ENCODE results near the gene SNRPA1.
A peak's percentile ranks its signal among the peaks of the same experiment; 100 is the strongest.
"Not testable (repeated sequence)": the region's sequence is repeated elsewhere in the genome, so short reads cannot be mapped to it uniquely, and the experiment has no call there.

SNRPA1 gene

DNA sequence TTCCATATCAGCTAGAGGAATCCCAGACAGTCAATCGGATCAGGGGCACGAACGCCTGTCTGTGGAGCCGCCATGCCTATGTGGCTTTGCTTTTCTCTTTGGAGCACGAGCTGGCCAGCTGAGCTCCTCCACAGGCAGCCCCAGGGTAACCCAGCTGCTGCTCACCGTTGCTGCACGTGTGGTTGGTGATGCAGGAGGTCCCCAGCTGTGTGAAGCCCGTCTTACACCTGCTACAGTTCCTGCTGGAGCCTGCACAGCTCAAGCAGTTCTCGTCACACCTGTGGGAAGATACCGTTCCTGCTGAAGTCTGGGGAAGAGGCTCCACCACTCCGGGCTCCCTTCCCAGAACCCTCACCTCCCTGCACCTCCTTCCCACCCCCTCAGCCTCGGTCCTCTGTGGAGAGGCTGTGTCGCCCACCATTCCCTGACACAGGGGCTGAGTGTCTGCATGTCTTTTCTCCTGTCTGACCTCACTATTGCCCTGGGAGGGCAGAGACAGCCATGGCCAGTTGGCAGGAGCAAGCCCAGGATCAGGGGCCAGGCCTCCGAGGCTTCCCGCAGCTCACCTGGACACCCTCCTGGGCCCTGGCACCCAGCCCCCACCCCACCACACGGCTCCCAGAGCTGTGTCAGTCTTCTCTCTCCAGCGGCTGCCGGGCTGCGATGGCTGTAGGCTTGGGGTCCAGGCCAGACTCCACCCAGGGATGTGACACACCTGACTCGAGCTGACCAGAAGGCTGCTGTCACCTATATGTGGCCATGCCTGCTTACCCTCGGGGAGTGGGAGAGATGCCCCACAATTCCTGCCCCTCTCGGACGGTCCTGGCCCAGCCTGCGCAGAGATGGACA is 12.2 kb upstream of the SNRPA1 start:
- H3K27me3 ChIP-seq (ENCODE audit: low read depth, low read length), result no peaks in the 10 kb centered on the region
- no peaks in the 10 kb centered on the region for H3K9me3 ChIP-seq (ENCODE audit: control insufficient read depth in 1 of 2, low read length in 2 of 2)
- H3K27ac ChIP-seq (ENCODE audit: low read length), result no peak overlapping the region
- no peak overlapping the region for H3K4me3 ChIP-seq (ENCODE audit: low read depth in 1 of 2, low read length in 2 of 2)
- no peaks in the 10 kb centered on the region for H3K36me3 ChIP-seq (ENCODE audit: control insufficient read depth in 1 of 2, insufficient read depth in 2 of 2, low read length in 2 of 2)
- no peaks in the 10 kb centered on the region for H3K4me1 ChIP-seq (ENCODE audit: control insufficient read depth in 1 of 2, insufficient read depth in 2 of 2, low read length in 2 of 2)

GRCh38 chr15:101306341-101307047 is 11.4 kb upstream of the SNRPA1 start:
- no peaks in the 10 kb centered on the region for H3K9me3 ChIP-seq (ENCODE audit: control insufficient read depth in 1 of 2, low read length in 2 of 2)
- no peaks in the 10 kb centered on the region for H3K27me3 ChIP-seq (ENCODE audit: low read depth, low read length)
- no peaks in the 10 kb centered on the region for H3K4me1 ChIP-seq (ENCODE audit: control insufficient read depth in 1 of 2, insufficient read depth in 2 of 2, low read length in 2 of 2)
- H3K27ac ChIP-seq (ENCODE audit: low read length), result no peak overlapping the region
- no peak overlapping the region for H3K4me3 ChIP-seq (ENCODE audit: low read depth in 1 of 2, low read length in 2 of 2)
- no peaks in the 10 kb centered on the region for H3K36me3 ChIP-seq (ENCODE audit: control insufficient read depth in 1 of 2, insufficient read depth in 2 of 2, low read length in 2 of 2)

GRCh38 chr15:101305820-101306255 is 10.8 kb upstream of the SNRPA1 start:
- no peaks in the 10 kb centered on the region for H3K27me3 ChIP-seq (ENCODE audit: low read depth, low read length)
- H3K4me3 ChIP-seq (ENCODE audit: low read depth in 1 of 2, low read length in 2 of 2), result no peak overlapping the region
- no peaks in the 10 kb centered on the region for H3K4me1 ChIP-seq (ENCODE audit: control insufficient read depth in 1 of 2, insufficient read depth in 2 of 2, low read length in 2 of 2)
- H3K36me3 ChIP-seq (ENCODE audit: control insufficient read depth in 1 of 2, insufficient read depth in 2 of 2, low read length in 2 of 2), result no peaks in the 10 kb centered on the region
- no peak overlapping the region for H3K27ac ChIP-seq (ENCODE audit: low read length)
- H3K9me3 ChIP-seq (ENCODE audit: control insufficient read depth in 1 of 2, low read length in 2 of 2), result no peaks in the 10 kb centered on the region

DNA sequence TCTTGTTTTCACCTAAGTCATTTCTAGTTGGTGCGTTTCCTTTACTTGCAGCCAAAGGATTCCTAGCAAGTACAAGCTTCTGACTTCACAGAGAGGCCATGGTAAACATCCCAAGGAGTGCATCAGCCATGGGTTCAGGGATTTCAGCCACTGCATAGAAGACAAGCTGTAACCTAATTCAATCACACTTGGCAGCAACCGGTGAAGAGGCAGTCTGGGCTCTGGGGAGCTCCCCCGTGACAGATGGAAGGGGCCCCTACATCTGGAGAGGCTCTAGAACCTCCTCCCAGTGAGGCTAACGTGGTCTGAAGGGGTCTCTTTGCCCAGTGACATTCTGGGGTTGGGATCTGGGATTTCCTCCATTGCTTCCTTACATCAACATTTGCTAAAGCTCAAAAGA is 8.4 kb upstream of the SNRPA1 start:
- peaks cover 0 to 4% of the 10 kb centered on the region in 2 donors for H3K4me1 ChIP-seq (ENCODE audit: control insufficient read depth in 1 of 2, insufficient read depth in 2 of 2, low read length in 2 of 2)
- H3K27ac ChIP-seq (ENCODE audit: low read length), result no peak overlapping the region
- H3K9me3 ChIP-seq (ENCODE audit: control insufficient read depth in 1 of 2, low read length in 2 of 2), result no peaks in the 10 kb centered on the region
- H3K4me3 ChIP-seq (ENCODE audit: low read depth in 1 of 2, low read length in 2 of 2), result no peak overlapping the region
- H3K36me3 ChIP-seq (ENCODE audit: control insufficient read depth in 1 of 2, insufficient read depth in 2 of 2, low read length in 2 of 2), result no peaks in the 10 kb centered on the region
- H3K27me3 ChIP-seq (ENCODE audit: low read depth, low read length), result no peaks in the 10 kb centered on the region

- no peaks in the 10 kb centered on the region for H3K9me3 ChIP-seq (ENCODE audit: control insufficient read depth in 1 of 2, low read length in 2 of 2)
- no peak overlapping the region for H3K27ac ChIP-seq (ENCODE audit: low read length)
- peaks cover 7 to 30% of the 10 kb centered on the region in 2 donors for H3K4me1 ChIP-seq (ENCODE audit: control insufficient read depth in 1 of 2, insufficient read depth in 2 of 2, low read length in 2 of 2)
- peaks cover under 1 to 8% of the 10 kb centered on the region in 2 donors for H3K36me3 ChIP-seq (ENCODE audit: control insufficient read depth in 1 of 2, insufficient read depth in 2 of 2, low read length in 2 of 2)
- H3K4me3 ChIP-seq (ENCODE audit: low read depth in 1 of 2, low read length in 2 of 2), result peak overlapping the region in 1 of 2 donors; percentile 86
- H3K27me3 ChIP-seq (ENCODE audit: low read depth, low read length), result no peaks in the 10 kb centered on the region
Observed at GRCh38 chr15:101296418-101297405, 1.7 kb upstream of the SNRPA1 start.

- Histone ChIP-seq H3K36me3 (ENCODE audit: control insufficient read depth in 1 of 2, insufficient read depth in 2 of 2, low read length in 2 of 2) (peaks cover 4 to 8% of the 10 kb centered on the region in 2 donors), H3K4me1 (ENCODE audit: control insufficient read depth in 1 of 2, insufficient read depth in 2 of 2, low read length in 2 of 2) (peaks cover 7 to 32% of the 10 kb centered on the region in 2 donors), H3K27ac (ENCODE audit: low read length) (peak overlapping the region; percentile 94), H3K9me3 (ENCODE audit: control insufficient read depth in 1 of 2, low read length in 2 of 2) (no peaks in the 10 kb centered on the region), H3K4me3 (ENCODE audit: low read depth in 1 of 2, low read length in 2 of 2) (peak overlapping the region; percentile 86 to 99), H3K27me3 (ENCODE audit: low read depth, low read length) (no peaks in the 10 kb centered on the region)
Observed at GRCh38 chr15:101295607-101296161, 636 bp upstream of the SNRPA1 start.

DNA sequence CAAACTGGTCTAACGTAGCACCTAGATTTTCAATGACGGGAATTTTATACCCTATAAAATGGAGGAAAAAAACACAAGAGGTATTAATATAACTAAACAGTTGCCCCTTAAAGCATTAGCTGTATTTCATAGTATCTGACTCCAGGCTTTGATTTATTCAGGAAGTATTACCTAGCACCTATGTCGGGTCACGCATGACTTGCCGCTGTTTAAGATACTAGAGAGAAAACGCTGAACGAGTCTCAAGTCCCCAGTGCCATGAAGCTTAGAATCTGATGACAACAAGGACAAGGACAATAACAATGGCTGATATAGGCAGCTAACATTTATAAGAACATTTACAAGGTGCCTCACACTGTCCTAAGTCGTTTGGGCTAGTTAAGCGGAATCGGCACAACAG is 1.9 kb downstream of the SNRPA1 start:
- Histone ChIP-seq H3K27ac (ENCODE audit: low read length) (peak overlapping the region; percentile 99), H3K9me3 (ENCODE audit: control insufficient read depth in 1 of 2, low read length in 2 of 2) (no peaks in the 10 kb centered on the region), H3K4me1 (ENCODE audit: control insufficient read depth in 1 of 2, insufficient read depth in 2 of 2, low read length in 2 of 2) (peaks cover 7 to 29% of the 10 kb centered on the region in 2 donors), H3K4me3 (ENCODE audit: low read depth in 1 of 2, low read length in 2 of 2) (peak overlapping the region; percentile 86 to 99), H3K36me3 (ENCODE audit: control insufficient read depth in 1 of 2, insufficient read depth in 2 of 2, low read length in 2 of 2) (peaks cover 8 to 16% of the 10 kb centered on the region in 2 donors), H3K27me3 (ENCODE audit: low read depth, low read length) (no peaks in the 10 kb centered on the region)

GRCh38 chr15:101288905-101289513 is 6.0 kb downstream of the SNRPA1 start:
- Histone ChIP-seq H3K4me3 (ENCODE audit: low read depth in 1 of 2, low read length in 2 of 2) (no peak overlapping the region), H3K27me3 (ENCODE audit: low read depth, low read length) (no peaks in the 10 kb centered on the region), H3K9me3 (ENCODE audit: control insufficient read depth in 1 of 2, low read length in 2 of 2) (no peaks in the 10 kb centered on the region), H3K4me1 (ENCODE audit: control insufficient read depth in 1 of 2, insufficient read depth in 2 of 2, low read length in 2 of 2) (peaks cover 7 to 21% of the 10 kb centered on the region in 2 donors), H3K27ac (ENCODE audit: low read length) (no peak overlapping the region), H3K36me3 (ENCODE audit: control insufficient read depth in 1 of 2, insufficient read depth in 2 of 2, low read length in 2 of 2) (peaks cover 27 to 45% of the 10 kb centered on the region in 2 donors)

GRCh38 chr15:101287342-101287741 is 7.7 kb downstream of the SNRPA1 start:
- peaks cover 44 to 57% of the 10 kb centered on the region in 2 donors for H3K36me3 ChIP-seq (ENCODE audit: control insufficient read depth in 1 of 2, insufficient read depth in 2 of 2, low read length in 2 of 2)
- H3K4me3 ChIP-seq (ENCODE audit: low read depth in 1 of 2, low read length in 2 of 2); H3K27ac ChIP-seq (ENCODE audit: low read length); H3K27me3 ChIP-seq (ENCODE audit: low read depth, low read length); H3K9me3 ChIP-seq (ENCODE audit: control insufficient read depth in 1 of 2, low read length in 2 of 2); H3K4me1 ChIP-seq (ENCODE audit: control insufficient read depth in 1 of 2, insufficient read depth in 2 of 2, low read length in 2 of 2): not testable (repeated sequence)

GRCh38 chr15:101286471-101287114 is 8.5 kb downstream of the SNRPA1 start:
- H3K4me3 ChIP-seq (ENCODE audit: low read depth in 1 of 2, low read length in 2 of 2), result no peak overlapping the region
- no peak overlapping the region for H3K27ac ChIP-seq (ENCODE audit: low read length)
- H3K4me1 ChIP-seq (ENCODE audit: control insufficient read depth in 1 of 2, insufficient read depth in 2 of 2, low read length in 2 of 2), result peaks cover 0 to 1% of the 10 kb centered on the region in 2 donors
- H3K9me3 ChIP-seq (ENCODE audit: control insufficient read depth in 1 of 2, low read length in 2 of 2), result no peaks in the 10 kb centered on the region
- peaks cover 51 to 61% of the 10 kb centered on the region in 2 donors for H3K36me3 ChIP-seq (ENCODE audit: control insufficient read depth in 1 of 2, insufficient read depth in 2 of 2, low read length in 2 of 2)
- no peaks in the 10 kb centered on the region for H3K27me3 ChIP-seq (ENCODE audit: low read depth, low read length)
